AG10803 (cell line): Measurements from ENCODE around the gene SLC6A4.

ENCODE experiments used
- DNase-seq: peaks from one replicate; pipeline ENCODE4 v3.0.0; 2010; ENCODE audit warnings: low read depth
- H3K4me3 ChIP-seq: 2 replicates; pipeline ENCODE4 v1.5.1; 2011; ENCODE audit warnings: mild to moderate bottlenecking, low read length, control low read depth
- TF ChIP-seq, protein P1 (sequence below): conservative IDR thresholded peaks from 2 replicates; pipeline ENCODE4 v1.5.1; 2011; ENCODE audit warnings: mild to moderate bottlenecking, low read length, control low read depth, inconsistent platforms

SLC6A4 gene

DNA sequence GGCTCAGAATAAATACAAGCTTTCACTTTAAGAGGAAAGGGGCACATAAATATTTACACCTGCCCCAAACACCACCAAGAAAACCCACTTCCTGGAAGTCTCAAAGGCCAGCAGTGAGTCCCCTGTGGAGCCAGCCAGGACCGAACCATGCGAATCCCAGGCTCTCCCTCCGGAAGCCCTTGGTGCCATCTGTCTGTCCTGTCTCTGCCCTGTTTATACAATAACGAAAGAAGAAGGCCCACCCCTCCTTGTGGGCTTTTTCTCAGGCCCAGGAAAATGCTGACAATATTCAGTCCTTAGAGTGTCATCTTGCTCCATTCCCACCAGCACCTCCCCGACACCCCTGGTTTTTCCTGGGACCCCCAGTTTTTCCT lies 3.6 kb upstream of the SLC6A4 start:
- no peak for DNase-seq
- no peak overlapping the region for H3K4me3 ChIP-seq
- TF ChIP-seq, protein P1, sequence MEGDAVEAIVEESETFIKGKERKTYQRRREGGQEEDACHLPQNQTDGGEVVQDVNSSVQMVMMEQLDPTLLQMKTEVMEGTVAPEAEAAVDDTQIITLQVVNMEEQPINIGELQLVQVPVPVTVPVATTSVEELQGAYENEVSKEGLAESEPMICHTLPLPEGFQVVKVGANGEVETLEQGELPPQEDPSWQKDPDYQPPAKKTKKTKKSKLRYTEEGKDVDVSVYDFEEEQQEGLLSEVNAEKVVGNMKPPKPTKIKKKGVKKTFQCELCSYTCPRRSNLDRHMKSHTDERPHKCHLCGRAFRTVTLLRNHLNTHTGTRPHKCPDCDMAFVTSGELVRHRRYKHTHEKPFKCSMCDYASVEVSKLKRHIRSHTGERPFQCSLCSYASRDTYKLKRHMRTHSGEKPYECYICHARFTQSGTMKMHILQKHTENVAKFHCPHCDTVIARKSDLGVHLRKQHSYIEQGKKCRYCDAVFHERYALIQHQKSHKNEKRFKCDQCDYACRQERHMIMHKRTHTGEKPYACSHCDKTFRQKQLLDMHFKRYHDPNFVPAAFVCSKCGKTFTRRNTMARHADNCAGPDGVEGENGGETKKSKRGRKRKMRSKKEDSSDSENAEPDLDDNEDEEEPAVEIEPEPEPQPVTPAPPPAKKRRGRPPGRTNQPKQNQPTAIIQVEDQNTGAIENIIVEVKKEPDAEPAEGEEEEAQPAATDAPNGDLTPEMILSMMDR, result no peak

DNA sequence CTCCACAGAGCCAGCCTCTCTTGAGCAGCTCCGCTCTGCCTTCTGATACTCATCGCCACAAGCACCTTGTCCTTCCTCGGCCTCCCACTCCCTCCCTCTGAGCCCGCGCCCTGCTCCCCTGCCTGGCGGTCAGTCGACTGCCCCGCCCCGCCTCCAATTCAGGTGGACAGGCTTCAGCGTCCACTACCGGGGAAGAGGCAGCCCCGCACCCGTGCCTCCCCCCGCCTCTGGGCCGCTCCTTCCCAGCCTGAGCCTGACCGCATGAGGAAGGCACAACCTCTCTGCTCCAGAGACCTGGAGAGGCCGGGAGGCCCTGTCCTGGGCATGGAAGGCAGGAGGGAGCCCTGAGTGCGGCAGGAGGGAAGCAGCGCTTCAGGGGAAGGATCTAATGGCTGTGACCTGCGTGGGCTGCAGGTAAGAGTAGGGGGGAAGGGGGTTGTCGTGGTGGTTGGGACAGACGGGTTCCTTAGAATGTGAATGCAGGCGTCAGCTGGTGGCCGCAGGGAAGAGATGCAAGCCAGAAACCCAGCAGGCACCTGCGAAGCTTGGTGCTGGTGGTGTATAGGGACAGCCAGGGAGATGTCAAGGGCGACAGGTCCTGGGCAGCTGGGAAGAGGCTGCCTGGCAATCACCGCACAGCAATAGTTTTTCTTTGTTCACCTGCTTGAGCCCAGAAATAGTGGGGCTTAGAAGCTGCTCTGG lies 3.0 kb upstream of the SLC6A4 start:
- no peak overlapping the region for H3K4me3 ChIP-seq
- TF ChIP-seq, protein P1, result no peak
- no peak for DNase-seq

DNA sequence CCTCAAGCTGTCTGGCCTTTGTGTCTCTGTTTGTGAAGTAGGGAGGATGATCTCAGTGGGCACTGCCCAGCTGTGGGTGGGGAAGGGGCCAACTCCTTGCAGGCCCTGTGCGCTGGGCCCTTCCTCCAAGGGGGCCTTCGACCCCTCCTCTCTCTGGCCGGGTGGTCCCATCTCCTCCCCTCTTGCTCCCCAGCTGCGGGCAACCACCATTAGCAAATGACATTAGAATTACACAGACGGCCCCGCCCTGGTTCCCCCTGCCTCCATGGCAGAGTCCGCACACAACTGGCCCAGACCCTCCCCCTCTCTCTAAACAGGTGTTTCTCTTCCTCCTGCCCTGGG lies 2.5 kb upstream of the SLC6A4 start:
- TF ChIP-seq, protein P1, result no peak
- no peak overlapping the region for H3K4me3 ChIP-seq
- DNase-seq, result no peak

DNA sequence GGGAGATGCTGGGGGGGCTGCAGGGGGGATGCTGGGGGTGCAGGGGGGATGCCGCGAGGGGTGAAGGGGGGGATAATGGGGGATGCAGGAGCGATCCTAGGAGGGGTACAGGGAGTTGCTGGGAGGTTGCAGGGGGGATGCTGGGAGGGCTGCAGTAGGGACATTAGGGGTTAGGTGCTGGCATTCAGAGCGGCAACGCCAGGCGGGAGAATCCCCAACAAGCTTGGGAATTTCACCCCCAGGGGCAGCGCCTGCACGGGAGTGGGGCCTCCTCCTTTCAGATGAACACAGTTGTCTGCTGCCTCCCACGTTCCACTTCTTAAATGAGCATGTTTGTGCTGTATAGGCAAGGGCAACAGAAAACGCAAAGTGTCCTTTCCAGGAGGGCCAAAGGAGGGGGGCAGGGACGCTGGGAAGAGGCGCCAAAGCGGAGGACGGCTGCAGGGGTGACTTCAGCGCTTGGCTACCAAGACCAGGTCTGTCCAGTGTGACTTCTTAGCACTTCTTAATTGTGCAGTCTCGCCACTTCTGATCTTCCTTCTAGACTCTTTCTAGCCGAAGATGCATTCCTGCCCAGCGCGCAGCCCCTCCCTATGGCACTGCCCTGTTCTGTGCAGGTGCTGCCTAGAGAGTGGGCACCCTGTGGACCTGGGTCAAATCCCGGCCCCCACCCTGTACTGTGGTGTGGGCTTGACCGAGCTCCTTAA lies 2.0 kb upstream of the SLC6A4 start:
- H3K4me3 ChIP-seq, result no peak overlapping the region
- TF ChIP-seq, protein P1, result no peak
- DNase-seq, result no peak

DNA sequence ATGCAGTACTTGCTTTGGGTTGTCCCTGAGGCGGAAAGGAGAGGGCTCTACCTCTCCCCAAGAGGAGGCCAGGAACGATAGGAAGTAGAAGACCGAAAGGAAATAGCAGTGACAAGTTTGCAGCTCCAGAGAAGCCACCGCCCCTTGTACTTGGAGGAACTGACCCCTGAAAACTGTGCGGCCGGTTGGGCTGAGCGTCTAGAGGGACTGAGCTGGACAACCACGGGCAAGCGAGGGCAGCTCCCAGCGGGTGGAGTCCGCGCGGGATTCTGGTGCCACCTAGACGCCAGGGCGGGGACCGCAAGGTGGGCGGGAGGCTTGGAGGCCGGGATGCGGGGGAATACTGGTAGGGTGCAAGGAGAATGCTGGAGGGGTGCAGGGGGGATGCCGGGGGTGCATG lies 1.3 kb upstream of the SLC6A4 start:
- TF ChIP-seq, protein P1, result peak; percentile 42
- DNase-seq, result peak; percentile 25
- no peak overlapping the region for H3K4me3 ChIP-seq

DNA sequence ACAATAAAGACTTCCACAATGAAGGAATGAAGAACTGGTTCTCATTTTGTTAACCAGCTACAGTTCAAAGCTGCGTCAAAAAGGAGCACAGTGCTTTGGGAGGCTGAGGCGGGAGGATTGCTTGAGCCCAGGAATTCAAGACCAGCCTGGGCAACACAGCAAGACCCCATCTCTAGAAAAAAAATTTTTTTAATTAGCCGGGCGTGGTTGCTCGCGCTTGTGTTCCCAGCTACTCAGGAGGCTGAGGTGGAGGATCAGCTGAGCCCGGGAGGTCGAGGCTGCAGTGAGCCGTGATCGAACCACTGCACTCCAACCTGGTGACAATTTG lies 764 bp upstream of the SLC6A4 start:
- DNase-seq, result no peak
- TF ChIP-seq, protein P1, result no peak
- peak overlapping the region; percentile 53 for H3K4me3 ChIP-seq

DNA sequence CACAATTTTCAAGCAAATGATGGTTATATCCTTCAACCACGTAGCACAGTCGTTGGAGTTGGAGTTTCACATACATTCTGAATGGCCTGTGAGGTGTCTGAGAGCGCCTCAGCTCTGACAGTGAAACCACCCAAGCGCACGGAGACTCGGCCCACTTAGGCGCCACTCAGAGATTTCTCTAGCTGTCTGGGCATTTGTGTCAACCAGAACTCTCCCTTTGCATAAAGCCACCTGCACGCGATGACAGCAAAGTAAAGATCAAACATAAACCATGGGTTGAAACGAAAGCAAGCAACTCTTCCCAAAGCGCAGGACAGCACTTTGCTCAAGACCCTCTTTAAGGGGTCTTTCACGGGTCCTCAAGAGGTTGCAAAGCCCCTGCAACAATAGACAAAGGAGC lies 533 bp downstream of the SLC6A4 start:
- TF ChIP-seq, protein P1, result no peak
- DNase-seq, result no peak
- H3K4me3 ChIP-seq, result no peak overlapping the region
